ENCODE data around the gene NECAP2. TPM values are rescaled to one million over a fixed set of nuclear protein-coding genes. Genes with fewer than 3 reads are reported as not detected.
A peak's percentile ranks its signal among the peaks of the same experiment; 100 is the strongest.

NECAP2 gene
- total RNA-seq, 1 experiment from 2014 or later = 80.0 TPM

GRCh38 chr1:16413191-16413590, 27.3 kb upstream of the NECAP2 start:
- DNase-seq = no peak
- H3K27me3 ChIP-seq (ENCODE audit: control insufficient read depth, insufficient read depth, low read length) = no peaks in the 10 kb centered on the region
- H3K36me3 ChIP-seq (replicated peaks; ENCODE audit: control insufficient read depth, insufficient read depth, low read length) = no peaks in the 10 kb centered on the region
- H3K4me3 ChIP-seq (ENCODE audit: insufficient read depth, low read depth, low read length) = no peak overlapping the region

- H3K4me3 ChIP-seq (ENCODE audit: insufficient read depth, low read depth, low read length) = no peak overlapping the region
- H3K27me3 ChIP-seq (ENCODE audit: control insufficient read depth, insufficient read depth, low read length) = no peaks in the 10 kb centered on the region
- no peaks in the 10 kb centered on the region for H3K36me3 ChIP-seq (replicated peaks; ENCODE audit: control insufficient read depth, insufficient read depth, low read length)
- no peak for DNase-seq
Observed at GRCh38 chr1:16418823-16419425, 21.6 kb upstream of the NECAP2 start.

- H3K4me3 ChIP-seq (ENCODE audit: insufficient read depth, low read depth, low read length) = no peak overlapping the region
- DNase-seq = no peak
- H3K27me3 ChIP-seq (ENCODE audit: control insufficient read depth, insufficient read depth, low read length) = no peaks in the 10 kb centered on the region
- H3K36me3 ChIP-seq (replicated peaks; ENCODE audit: control insufficient read depth, insufficient read depth, low read length) = no peaks in the 10 kb centered on the region
Observed at GRCh38 chr1:16420424-16421118, 20.0 kb upstream of the NECAP2 start.

- DNase-seq = no peak
- Histone ChIP-seq H3K27me3 (ENCODE audit: control insufficient read depth, insufficient read depth, low read length) (no peaks in the 10 kb centered on the region), H3K36me3 (replicated peaks; ENCODE audit: control insufficient read depth, insufficient read depth, low read length) (no peaks in the 10 kb centered on the region), H3K4me3 (ENCODE audit: insufficient read depth, low read depth, low read length) (no peak overlapping the region)
Observed at GRCh38 chr1:16421201-16421600, 19.3 kb upstream of the NECAP2 start.

GRCh38 chr1:16422041-16422440, 18.5 kb upstream of the NECAP2 start:
- no peaks in the 10 kb centered on the region for H3K36me3 ChIP-seq (replicated peaks; ENCODE audit: control insufficient read depth, insufficient read depth, low read length)
- H3K4me3 ChIP-seq (ENCODE audit: insufficient read depth, low read depth, low read length) = no peak overlapping the region
- no peak for DNase-seq
- no peaks in the 10 kb centered on the region for H3K27me3 ChIP-seq (ENCODE audit: control insufficient read depth, insufficient read depth, low read length)

GRCh38 chr1:16425125-16426025, 15.1 kb upstream of the NECAP2 start:
- Histone ChIP-seq H3K4me3 (ENCODE audit: insufficient read depth, low read depth, low read length) (no peak overlapping the region), H3K27me3 (ENCODE audit: control insufficient read depth, insufficient read depth, low read length) (no peaks in the 10 kb centered on the region), H3K36me3 (replicated peaks; ENCODE audit: control insufficient read depth, insufficient read depth, low read length) (no peaks in the 10 kb centered on the region)
- no peak for DNase-seq

- H3K27me3 ChIP-seq (ENCODE audit: control insufficient read depth, insufficient read depth, low read length) = no peaks in the 10 kb centered on the region
- no peak overlapping the region for H3K4me3 ChIP-seq (ENCODE audit: insufficient read depth, low read depth, low read length)
- peak; percentile 76 for DNase-seq
- no peaks in the 10 kb centered on the region for H3K36me3 ChIP-seq (replicated peaks; ENCODE audit: control insufficient read depth, insufficient read depth, low read length)
Observed at GRCh38 chr1:16430606-16431005, 9.9 kb upstream of the NECAP2 start.

- no peaks in the 10 kb centered on the region for H3K27me3 ChIP-seq (ENCODE audit: control insufficient read depth, insufficient read depth, low read length)
- no peak overlapping the region for H3K4me3 ChIP-seq (ENCODE audit: insufficient read depth, low read depth, low read length)
- no peak for DNase-seq
- H3K36me3 ChIP-seq (replicated peaks; ENCODE audit: control insufficient read depth, insufficient read depth, low read length) = no peaks in the 10 kb centered on the region
Observed at GRCh38 chr1:16433030-16433429, 7.5 kb upstream of the NECAP2 start.

- no peak overlapping the region for H3K4me3 ChIP-seq (ENCODE audit: insufficient read depth, low read depth, low read length)
- no peak for DNase-seq
- H3K36me3 ChIP-seq (replicated peaks; ENCODE audit: control insufficient read depth, insufficient read depth, low read length) = no peaks in the 10 kb centered on the region
- no peaks in the 10 kb centered on the region for H3K27me3 ChIP-seq (ENCODE audit: control insufficient read depth, insufficient read depth, low read length)
Observed at GRCh38 chr1:16434007-16434406, 6.5 kb upstream of the NECAP2 start.

- H3K36me3 ChIP-seq (replicated peaks; ENCODE audit: control insufficient read depth, insufficient read depth, low read length) = no peaks in the 10 kb centered on the region
- H3K27me3 ChIP-seq (ENCODE audit: control insufficient read depth, insufficient read depth, low read length) = no peaks in the 10 kb centered on the region
- DNase-seq = no peak
- no peak overlapping the region for H3K4me3 ChIP-seq (ENCODE audit: insufficient read depth, low read depth, low read length)
Observed at GRCh38 chr1:16434501-16434900, 6.0 kb upstream of the NECAP2 start.

GRCh38 chr1:16436946-16437474, 3.5 kb upstream of the NECAP2 start, which contains the start of gene SPATA21:
SPATA21 (minus strand) TSS chr1:16437424; CDS start chr1:16431371, 6,053 bp downstream.
- DNase-seq = no peak
- no peaks in the 10 kb centered on the region for H3K27me3 ChIP-seq (ENCODE audit: control insufficient read depth, insufficient read depth, low read length)
- no peaks in the 10 kb centered on the region for H3K36me3 ChIP-seq (replicated peaks; ENCODE audit: control insufficient read depth, insufficient read depth, low read length)
- H3K4me3 ChIP-seq (ENCODE audit: insufficient read depth, low read depth, low read length) = no peak within 1 kb of the TSS

- H3K4me3 ChIP-seq (ENCODE audit: insufficient read depth, low read depth, low read length) = no peak overlapping the region
- DNase-seq = no peak
- H3K27me3 ChIP-seq (ENCODE audit: control insufficient read depth, insufficient read depth, low read length) = no peaks in the 10 kb centered on the region
- peaks cover 1% of the 10 kb centered on the region; the same call in 1 of the 2 replicates for H3K36me3 ChIP-seq (replicated peaks; ENCODE audit: control insufficient read depth, insufficient read depth, low read length)
Observed at GRCh38 chr1:16438516-16438915, 2.0 kb upstream of the NECAP2 start.

GRCh38 chr1:16438924-16439323, 1.6 kb upstream of the NECAP2 start:
- peaks cover 3% of the 10 kb centered on the region for H3K36me3 ChIP-seq (replicated peaks; ENCODE audit: control insufficient read depth, insufficient read depth, low read length)

GRCh38 chr1:16440131-16440469, 424 bp upstream of the NECAP2 start:
- DNase-seq = no peak
- peaks cover 9% of the 10 kb centered on the region for H3K36me3 ChIP-seq (replicated peaks; ENCODE audit: control insufficient read depth, insufficient read depth, low read length)
- no peaks in the 10 kb centered on the region for H3K27me3 ChIP-seq (ENCODE audit: control insufficient read depth, insufficient read depth, low read length)
- peak overlapping the region; percentile 98 for H3K4me3 ChIP-seq (ENCODE audit: insufficient read depth, low read depth, low read length)

More at GRCh38 chr1:16438924-16439323, 1.6 kb upstream of the NECAP2 start:
- Histone ChIP-seq H3K4me3 (ENCODE audit: insufficient read depth, low read depth, low read length) (no peak overlapping the region), H3K27me3 (ENCODE audit: control insufficient read depth, insufficient read depth, low read length) (no peaks in the 10 kb centered on the region)
- DNase-seq = no peak
